Putamen (tissue), 1 donor: Measurements from ENCODE around the gene POLR2E.

Experiments
- DNase-seq: peaks from one replicate; pipeline ENCODE4 v3.0.0-alpha.2; 2016; ENCODE audit warnings: low spot score

The POLR2E gene

DNA sequence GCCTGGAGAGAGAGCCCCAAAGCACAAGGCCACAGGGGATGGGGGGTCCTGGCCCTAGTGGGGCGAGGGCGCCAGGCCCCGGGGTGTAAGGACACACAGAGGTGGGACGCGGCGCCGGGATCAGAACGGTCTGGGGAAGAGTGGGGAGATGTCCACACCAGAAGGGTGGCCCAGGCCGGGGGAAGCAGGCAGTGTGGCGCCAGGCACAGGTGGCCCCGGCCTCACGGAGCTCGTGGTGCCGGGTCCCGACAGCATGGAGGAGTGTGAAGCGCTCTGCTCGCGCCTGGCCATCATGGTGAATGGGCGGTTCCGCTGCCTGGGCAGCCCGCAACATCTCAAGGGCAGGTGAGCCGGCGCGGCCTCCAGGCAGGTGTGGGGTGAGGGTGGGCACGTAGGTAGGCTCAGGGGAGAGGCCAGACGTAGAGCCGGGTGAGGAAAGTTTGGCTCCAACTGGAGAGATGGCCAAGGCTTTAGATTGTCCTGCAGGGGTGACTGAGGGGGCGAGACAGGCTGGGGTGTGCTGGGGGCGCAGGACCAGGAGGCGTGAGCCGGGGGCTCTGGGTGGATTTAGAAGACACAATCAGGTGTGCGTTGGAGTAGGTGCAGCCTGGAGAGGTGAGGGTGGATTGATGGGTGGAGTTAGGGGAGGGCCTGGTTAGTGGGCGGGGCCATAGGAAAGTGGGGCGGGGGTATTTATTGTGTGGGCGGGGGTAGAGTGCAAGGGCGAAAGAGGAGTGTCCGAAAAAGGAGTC is 31.1 kb downstream of the POLR2E start:
- no peak for DNase-seq

DNA sequence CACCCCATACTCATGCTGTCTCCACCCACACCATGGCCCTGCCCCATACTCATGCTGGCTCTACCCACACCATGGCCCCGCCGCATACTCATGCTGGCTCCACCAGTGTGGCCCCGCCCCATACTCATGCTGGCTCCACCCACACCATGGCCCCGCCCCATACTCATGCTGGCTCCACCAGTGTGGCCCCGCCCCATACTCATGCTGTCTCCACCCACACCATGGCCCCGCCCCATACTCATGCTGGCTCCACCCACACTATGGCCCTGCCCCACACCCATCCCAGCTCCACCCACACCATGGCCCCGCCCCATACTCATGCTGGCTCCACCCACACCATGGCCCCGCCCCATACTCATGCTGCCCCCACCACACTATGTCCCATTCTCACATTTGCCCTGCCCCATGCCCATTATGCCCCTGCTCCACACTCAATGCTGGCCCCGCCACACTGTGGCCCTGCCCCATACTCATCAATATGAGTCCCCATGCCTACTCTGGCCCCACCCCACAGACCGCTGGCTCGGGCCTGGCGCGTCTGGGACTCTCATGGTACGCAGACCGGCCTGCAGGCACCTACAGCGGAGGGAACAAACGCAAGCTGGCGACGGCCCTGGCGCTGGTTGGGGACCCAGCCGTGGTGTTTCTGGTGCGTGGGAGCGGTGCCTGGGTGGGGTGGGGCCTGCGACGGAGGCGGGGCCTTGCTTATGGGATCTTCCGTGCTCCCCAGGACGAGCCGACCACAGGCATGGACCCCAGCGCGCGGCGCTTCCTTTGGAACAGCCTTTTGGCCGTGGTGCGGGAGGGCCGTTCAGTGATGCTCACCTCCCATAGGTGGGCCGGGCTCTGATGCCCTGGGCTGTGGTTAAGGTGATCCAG is 31.9 kb downstream of the POLR2E start:
- DNase-seq = no peak

DNA sequence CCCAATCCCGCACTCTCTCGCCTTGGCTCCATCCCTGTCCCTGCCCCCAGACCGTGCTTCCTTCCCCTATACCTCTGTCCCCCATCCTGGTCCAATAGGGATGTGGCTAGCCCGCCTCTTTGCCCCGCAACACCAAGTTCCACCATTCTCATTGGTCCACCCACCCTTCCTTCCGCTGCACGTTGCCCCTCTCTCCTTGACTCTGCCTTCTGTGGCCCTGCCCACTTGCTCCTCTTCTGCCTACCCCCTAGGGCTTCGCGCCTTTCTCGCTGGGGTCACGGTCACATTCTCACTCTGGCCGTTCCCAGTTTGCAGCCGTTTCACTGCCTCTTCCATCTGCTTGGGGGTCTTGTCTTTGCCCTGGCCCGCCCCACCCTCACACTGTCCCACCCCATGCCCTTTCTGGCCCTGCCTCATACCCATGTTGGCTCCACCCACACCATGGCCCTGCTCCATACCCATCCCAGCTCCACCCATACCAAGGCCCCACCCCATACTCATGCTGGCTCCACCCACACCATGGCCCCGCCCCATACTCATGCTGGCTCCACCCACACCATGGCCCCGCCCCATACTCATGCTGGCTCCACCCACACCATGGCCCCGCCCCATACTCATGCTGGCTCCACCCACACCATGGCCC is 32.7 kb downstream of the POLR2E start:
- DNase-seq = no peak

- DNase-seq = no peak
Measured at GRCh38 chr19:1061987-1062386, 33.2 kb downstream of the POLR2E start.

DNA sequence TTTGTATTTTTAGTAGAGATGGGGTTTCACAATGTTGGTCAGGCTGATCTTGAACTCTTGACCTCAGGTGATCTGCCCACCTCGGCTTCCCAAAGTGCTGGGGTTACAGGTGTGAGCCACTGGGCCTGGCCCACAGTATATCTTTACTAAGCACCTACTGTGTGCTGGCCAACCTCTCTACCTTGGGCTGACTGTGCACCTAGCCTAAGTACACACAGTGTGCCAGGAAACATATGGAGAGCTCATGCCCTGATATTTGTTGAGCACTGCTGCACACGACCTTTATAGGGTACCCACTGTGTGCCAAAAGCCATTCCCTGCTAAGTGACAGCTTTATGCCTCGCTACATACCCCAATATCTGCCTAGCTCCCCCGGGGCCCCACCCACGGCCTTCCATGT is 34.5 kb downstream of the POLR2E start:
- DNase-seq = no peak

DNA sequence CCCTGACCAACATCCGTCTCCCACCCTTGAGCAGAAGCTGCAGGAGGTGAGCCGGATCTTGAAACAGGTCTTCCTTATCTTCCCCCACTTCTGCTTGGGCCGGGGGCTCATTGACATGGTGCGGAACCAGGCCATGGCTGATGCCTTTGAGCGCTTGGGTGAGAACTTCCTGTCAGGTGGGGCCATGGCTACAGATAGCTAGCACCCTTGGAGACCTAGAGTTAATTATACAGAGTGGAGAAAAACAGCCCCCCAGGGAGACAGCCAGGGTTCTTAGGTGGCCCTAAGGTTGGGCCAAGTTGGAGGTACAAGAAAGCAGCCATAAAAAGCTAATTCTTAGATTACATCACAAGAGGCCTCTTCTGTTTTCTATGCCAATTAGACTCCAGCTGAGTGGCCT is 37.1 kb downstream of the POLR2E start:
- no peak for DNase-seq

- DNase-seq = no peak
Measured at GRCh38 chr19:1057176-1057855, 37.9 kb downstream of the POLR2E start.

DNA sequence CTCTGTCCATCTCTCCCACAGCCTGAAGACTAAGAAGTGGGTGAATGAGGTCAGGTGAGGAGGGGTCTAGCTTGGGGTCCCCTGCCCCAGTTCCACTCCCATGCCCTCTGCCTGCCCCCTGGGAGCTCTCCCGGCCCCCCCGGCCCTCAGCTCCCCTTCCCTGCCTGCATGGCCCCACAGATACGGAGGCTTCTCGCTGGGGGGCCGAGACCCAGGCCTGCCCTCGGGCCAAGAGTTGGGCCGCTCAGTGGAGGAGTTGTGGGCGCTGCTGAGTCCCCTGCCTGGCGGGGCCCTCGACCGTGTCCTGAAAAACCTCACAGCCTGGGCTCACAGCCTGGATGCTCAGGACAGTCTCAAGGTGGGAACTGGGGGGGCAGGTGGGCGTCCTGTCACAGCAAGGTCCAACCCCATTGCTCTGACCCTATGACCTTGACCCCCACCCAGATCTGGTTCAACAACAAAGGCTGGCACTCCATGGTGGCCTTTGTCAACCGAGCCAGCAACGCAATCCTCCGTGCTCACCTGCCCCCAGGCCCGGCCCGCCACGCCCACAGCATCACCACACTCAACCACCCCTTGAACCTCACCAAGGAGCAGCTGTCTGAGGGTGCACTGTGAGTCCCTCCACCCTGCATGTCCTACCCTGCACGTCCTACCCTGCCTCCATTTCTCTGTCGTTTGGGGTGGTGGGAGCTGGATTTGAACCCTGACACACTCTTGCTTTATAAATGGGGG is 39.1 kb downstream of the POLR2E start:
- no peak for DNase-seq

DNA sequence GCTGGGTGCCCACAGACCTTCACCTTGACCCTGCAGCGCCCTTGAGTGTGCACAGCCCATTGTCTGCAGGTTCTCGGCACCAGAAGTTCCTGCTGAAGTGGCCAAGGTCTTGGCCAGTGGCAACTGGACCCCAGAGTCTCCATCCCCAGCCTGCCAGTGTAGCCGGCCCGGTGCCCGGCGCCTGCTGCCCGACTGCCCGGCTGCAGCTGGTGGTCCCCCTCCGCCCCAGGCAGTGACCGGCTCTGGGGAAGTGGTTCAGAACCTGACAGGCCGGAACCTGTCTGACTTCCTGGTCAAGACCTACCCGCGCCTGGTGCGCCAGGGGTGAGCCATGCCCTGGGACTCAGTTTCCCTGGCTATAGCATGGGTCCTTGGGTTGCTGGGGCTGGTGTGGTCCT is 40.1 kb downstream of the POLR2E start:
- DNase-seq = no peak

DNA sequence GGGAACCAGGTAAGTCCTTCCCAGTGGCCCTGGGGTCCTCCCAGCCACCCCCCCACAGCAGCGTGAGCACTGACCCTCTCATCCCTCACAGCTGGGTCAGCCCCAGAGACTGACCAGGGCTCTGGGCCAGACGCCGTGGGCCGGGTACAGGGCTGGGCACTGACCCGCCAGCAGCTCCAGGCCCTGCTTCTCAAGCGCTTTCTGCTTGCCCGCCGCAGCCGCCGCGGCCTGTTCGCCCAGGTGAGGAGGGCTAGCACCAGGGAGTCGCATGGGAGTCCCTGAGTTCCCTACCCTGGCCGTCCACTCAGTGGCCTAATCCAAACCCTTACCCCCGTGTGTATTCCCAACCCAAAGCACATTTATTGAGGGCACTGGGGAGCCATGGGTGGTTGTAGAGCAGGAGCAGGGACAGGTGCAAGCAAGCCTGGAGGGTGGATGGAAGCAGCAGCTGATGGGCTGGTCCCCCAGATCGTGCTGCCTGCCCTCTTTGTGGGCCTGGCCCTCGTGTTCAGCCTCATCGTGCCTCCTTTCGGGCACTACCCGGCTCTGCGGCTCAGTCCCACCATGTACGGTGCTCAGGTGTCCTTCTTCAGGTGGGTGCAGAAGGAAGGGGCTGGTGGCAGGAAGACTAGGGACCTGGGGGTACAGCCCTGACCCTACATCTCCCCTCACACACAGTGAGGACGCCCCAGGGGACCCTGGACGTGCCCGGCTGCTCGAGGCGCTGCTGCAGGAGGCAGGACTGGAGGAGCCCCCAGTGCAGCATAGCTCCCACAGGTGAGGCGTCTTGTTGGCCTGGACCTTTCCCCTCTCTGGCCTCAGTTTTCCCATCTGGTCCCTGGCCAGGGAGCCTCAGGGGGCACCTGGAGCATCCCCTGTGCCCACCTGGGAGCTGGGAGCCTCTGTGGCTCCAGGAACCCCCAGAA is 40.8 kb downstream of the POLR2E start:
- DNase-seq = no peak

GRCh38 chr19:1053176-1054101 is 41.7 kb downstream of the POLR2E start:
- DNase-seq = no peak

DNA sequence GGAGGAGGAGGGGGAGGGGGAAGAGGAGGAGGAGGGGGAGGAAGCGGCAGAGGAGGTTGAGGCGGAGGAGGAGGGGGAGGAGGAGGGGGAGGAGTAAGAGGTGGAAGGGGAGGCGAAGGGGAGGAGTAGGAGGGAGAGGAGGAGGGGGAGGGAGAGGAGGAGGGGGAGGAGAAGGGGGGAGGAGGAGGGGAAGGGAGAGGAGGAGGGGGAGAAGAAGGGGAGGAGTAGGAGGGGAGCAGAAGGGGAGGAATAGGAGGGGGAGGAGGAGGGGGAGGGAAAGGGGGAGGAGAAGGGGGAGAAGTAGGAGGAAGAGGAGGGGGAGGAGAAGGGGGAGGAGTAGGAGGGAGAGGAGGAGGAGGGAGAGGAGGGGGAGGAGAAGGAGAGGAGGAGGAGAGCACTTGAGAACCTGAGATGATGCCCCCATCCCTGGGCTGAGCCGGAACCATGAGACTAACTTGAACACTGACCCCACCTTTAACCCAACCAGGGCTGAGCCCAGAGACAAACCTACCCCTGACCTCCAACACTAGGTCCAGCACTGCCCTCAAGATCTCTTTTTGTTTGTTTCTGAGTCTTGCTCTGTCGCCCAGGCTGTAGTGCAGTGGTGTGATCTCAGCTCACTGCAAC is 42.7 kb downstream of the POLR2E start:
- no peak for DNase-seq

GRCh38 chr19:1051791-1052190 is 43.4 kb downstream of the POLR2E start:
- DNase-seq = no peak

DNA sequence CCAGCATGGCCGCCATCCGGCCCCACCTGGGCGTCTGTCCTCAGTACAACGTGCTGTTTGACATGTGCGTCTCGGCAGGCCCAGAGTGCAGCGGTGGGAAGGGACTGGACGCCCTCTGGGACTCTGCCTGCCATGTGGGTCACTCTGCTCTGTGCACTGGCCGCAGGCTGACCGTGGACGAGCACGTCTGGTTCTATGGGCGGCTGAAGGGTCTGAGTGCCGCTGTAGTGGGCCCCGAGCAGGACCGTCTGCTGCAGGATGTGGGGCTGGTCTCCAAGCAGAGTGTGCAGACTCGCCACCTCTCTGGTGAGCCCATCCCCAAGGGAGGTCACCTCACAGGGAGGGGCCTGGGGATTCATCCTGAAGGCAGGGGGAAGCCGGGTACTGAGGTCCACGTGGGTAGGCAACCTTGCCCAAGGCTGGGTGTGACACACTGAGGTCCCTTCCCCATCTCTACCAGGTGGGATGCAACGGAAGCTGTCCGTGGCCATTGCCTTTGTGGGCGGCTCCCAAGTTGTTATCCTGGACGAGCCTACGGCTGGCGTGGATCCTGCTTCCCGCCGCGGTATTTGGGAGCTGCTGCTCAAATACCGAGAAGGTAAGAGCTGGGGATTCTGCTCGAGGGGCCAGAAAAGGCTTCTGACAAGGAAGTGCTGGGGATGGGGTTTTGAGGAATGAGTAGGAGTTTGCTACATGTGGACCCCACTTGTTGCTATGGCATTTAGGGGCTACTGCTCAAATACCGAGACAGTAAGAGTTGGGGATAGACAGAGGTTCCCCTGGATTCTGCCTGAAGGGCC is 44.0 kb downstream of the POLR2E start:
- DNase-seq = no peak

- no peak for DNase-seq
Measured at GRCh38 chr19:1049800-1050199, 45.4 kb downstream of the POLR2E start.

GRCh38 chr19:1049106-1049505 is 46.1 kb downstream of the POLR2E start:
- no peak for DNase-seq

- no peak for DNase-seq
Measured at GRCh38 chr19:1047696-1048147, 47.5 kb downstream of the POLR2E start.
